ENCODE data around the gene INPP5D. TPM values are rescaled to one million over a fixed set of nuclear protein-coding genes. Genes with fewer than 3 reads are reported as not detected.

The INPP5D gene
- total RNA-seq, 1 donor from 2014 or later, result 0.28 TPM

GRCh38 chr2:233060501-233060979 lies 398 bp downstream of the INPP5D start:
- Mint-ChIP-seq H3K27ac (ENCODE audit: unreplicated experiment) (no peak overlapping the region), H3K9me3 (no peaks in the 10 kb centered on the region), H3K36me3 (ENCODE audit: low read depth) (no peaks in the 10 kb centered on the region), H3K27me3 (ENCODE audit: low read depth) (peaks cover 6% of the 10 kb centered on the region), H3K4me1 (peaks cover 24% of the 10 kb centered on the region), H3K4me3 (no peak overlapping the region)
- no peak for TF ChIP-seq CTCF (conservative IDR thresholded peaks at IDR 0.05)
- DNase-seq (ENCODE audit: low read depth, low spot score), result no peak

- no peak for TF ChIP-seq CTCF (conservative IDR thresholded peaks at IDR 0.05)
- H3K9me3 Mint-ChIP-seq, result no peaks in the 10 kb centered on the region
- DNase-seq (ENCODE audit: low read depth, low spot score), result no peak
- no peaks in the 10 kb centered on the region for H3K36me3 Mint-ChIP-seq (ENCODE audit: low read depth)
- H3K4me3 Mint-ChIP-seq, result no peak overlapping the region
- H3K4me1 Mint-ChIP-seq, result peaks cover 24% of the 10 kb centered on the region
- H3K27me3 Mint-ChIP-seq (ENCODE audit: low read depth), result peaks cover 2% of the 10 kb centered on the region
- H3K27ac Mint-ChIP-seq (ENCODE audit: unreplicated experiment), result peak overlapping the region; percentile 27
Measured at GRCh38 chr2:233060980-233061590, 943 bp downstream of the INPP5D start.

GRCh38 chr2:233061591-233062450 lies 1.7 kb downstream of the INPP5D start:
- Mint-ChIP-seq H3K9me3 (no peaks in the 10 kb centered on the region), H3K4me1 (peaks cover 24% of the 10 kb centered on the region), H3K27me3 (ENCODE audit: low read depth) (peaks cover under 1% of the 10 kb centered on the region), H3K27ac (ENCODE audit: unreplicated experiment) (peak overlapping the region; percentile 57), H3K4me3 (no peak overlapping the region), H3K36me3 (ENCODE audit: low read depth) (no peaks in the 10 kb centered on the region)
- peak; percentile 23 for DNase-seq (ENCODE audit: low read depth, low spot score)
- no peak for TF ChIP-seq CTCF (conservative IDR thresholded peaks at IDR 0.05)

GRCh38 chr2:233062451-233062850 lies 2.3 kb downstream of the INPP5D start:
- no peak for DNase-seq (ENCODE audit: low read depth, low spot score)
- no peak for TF ChIP-seq CTCF (conservative IDR thresholded peaks at IDR 0.05)
- no peaks in the 10 kb centered on the region for H3K9me3 Mint-ChIP-seq
- H3K4me1 Mint-ChIP-seq, result peaks cover 24% of the 10 kb centered on the region
- H3K27ac Mint-ChIP-seq (ENCODE audit: unreplicated experiment), result no peak overlapping the region
- H3K36me3 Mint-ChIP-seq (ENCODE audit: low read depth), result no peaks in the 10 kb centered on the region
- H3K27me3 Mint-ChIP-seq (ENCODE audit: low read depth), result no peaks in the 10 kb centered on the region
- no peak overlapping the region for H3K4me3 Mint-ChIP-seq

GRCh38 chr2:233062946-233063268 lies 2.8 kb downstream of the INPP5D start:
- peaks cover 24% of the 10 kb centered on the region for H3K4me1 Mint-ChIP-seq
- TF ChIP-seq CTCF (conservative IDR thresholded peaks at IDR 0.05), result no peak
- no peaks in the 10 kb centered on the region for H3K36me3 Mint-ChIP-seq (ENCODE audit: low read depth)
- H3K4me3 Mint-ChIP-seq, result no peak overlapping the region
- no peak for DNase-seq (ENCODE audit: low read depth, low spot score)
- no peak overlapping the region for H3K27ac Mint-ChIP-seq (ENCODE audit: unreplicated experiment)
- no peaks in the 10 kb centered on the region for H3K27me3 Mint-ChIP-seq (ENCODE audit: low read depth)
- no peaks in the 10 kb centered on the region for H3K9me3 Mint-ChIP-seq

Data from neural crest cell (in vitro differentiated cells).